K562 (cell line): Measurements from ENCODE around the gene IGSF8. TPM values are rescaled to one million over a fixed set of nuclear protein-coding genes. Genes with fewer than 3 reads are reported as not detected.

Source experiments
- BHLHE40 ChIP-seq: IDR thresholded peaks from 2 replicates; pipeline ENCODE4 v1.6.1; 2011; ENCODE audit warnings: low read length, improper control_type of control experiment
- KAT7 ChIP-seq: sonication (generic); formaldehyde crosslinking; IDR thresholded peaks from 2 replicates; pipeline ENCODE4 v1.8.0; 2022; ENCODE audit warnings: missing genetic modification reagents, mild to moderate bottlenecking, borderline replicate concordance
- KHSRP ChIP-seq: fragments of 450-650 bp; IDR thresholded peaks from 2 replicates; pipeline ENCODE4 v1.6.1; 2017
- MAZ ChIP-seq, 2 experiments: fragments of 450-650 bp in 1 of 2; sonication (generic) in 1 of 2; formaldehyde crosslinking; IDR thresholded peaks in 1 of 2; conservative IDR thresholded peaks in 1 of 2; 2 replicates each; pipeline versions ENCODE4 v1.4.0 to v1.5.0; 2020; ENCODE audit warnings: mild to moderate bottlenecking in 1 of 2, missing genetic modification reagents in 1 of 2
- MYNN ChIP-seq, 2 experiments: sonication (generic); formaldehyde crosslinking in 1 of 2; IDR thresholded peaks; 2 replicates each; pipeline versions ENCODE4 v1.5.0 to v1.6.1; 2016 to 2020; ENCODE audit warnings: antibody characterized with exemption in 1 of 2, missing genetic modification reagents in 1 of 2
- RBFOX2 ChIP-seq: fragments of 200-400 bp; formaldehyde crosslinking; IDR thresholded peaks from 2 replicates; pipeline ENCODE4 v1.6.1; 2017; ENCODE audit warnings: low read depth, mild to moderate bottlenecking, low read length, moderate library complexity
- RFX5 ChIP-seq: IDR thresholded peaks from 2 replicates; pipeline ENCODE4 v1.6.1; 2011; ENCODE audit warnings: low read depth, mild to moderate bottlenecking, improper control_type of control experiment, low read length
- TCF3 ChIP-seq: sonication (generic); formaldehyde crosslinking; IDR thresholded peaks from 2 replicates; pipeline ENCODE4 v1.4.0; 2020; ENCODE audit warnings: mild to moderate bottlenecking, missing genetic modification reagents
- TCFL5 ChIP-seq: fragments of 250-450 bp; sonication (Bioruptor Pico); conservative IDR thresholded peaks from 2 replicates; pipeline ENCODE4 v1.6.1; 2021; ENCODE audit warnings: mild to moderate bottlenecking, moderate library complexity, matching md5 sums
- XRCC5 ChIP-seq: fragments of 200-400 bp; formaldehyde crosslinking; IDR thresholded peaks from 2 replicates; pipeline ENCODE4 v1.6.1; 2017; ENCODE audit warnings: low read depth, mild to moderate bottlenecking, low read length
- ZNF324 ChIP-seq: fragments of 250-450 bp; sonication (Bioruptor Pico); IDR thresholded peaks from 2 replicates; pipeline ENCODE4 v1.4.0; 2020; ENCODE audit warnings: mild to moderate bottlenecking
- ZNF444 ChIP-seq: fragments of 250-450 bp; sonication (Bioruptor Pico); IDR thresholded peaks from 2 replicates; pipeline ENCODE4 v1.4.0; 2020; ENCODE audit warnings: mild to moderate bottlenecking, moderate library complexity
- ZNF589 ChIP-seq: fragments of 200-800 bp; sonication (Bioruptor generic); IDR thresholded peaks from 2 replicates; pipeline ENCODE4 v1.6.1; 2016; ENCODE audit warnings: low read depth, missing genetic modification characterization, missing compliant biosample characterization
- polyA plus RNA-seq, 8 experiments: library from polyadenylated mRNA; depleted of rRNA in 4 of 8; stranded (reverse) in 5 of 8; unstranded in 3 of 8; fragments of >200 nt; fragmentation: Nextera tagmentation in 2 of 8; fragmentation: Illumina TruSeq in 1 of 8; extraction: Ambion mirVana in 2 of 8; extraction: Trizol in 1 of 8; gene quantifications; 2 replicates each; pipeline versions ENCODE4 v1.2.1 to v1.2.3, GENCODE V29; 2011 to 2014; ENCODE audit warnings: inconsistent platforms in 1 of 8, missing spikeins in 1 of 8
- total RNA-seq, 7 experiments: library from RNA; depleted of rRNA in 6 of 7; stranded (reverse); fragments of >200 nt in 6 of 7; fragmentation: Illumina TruSeq in 2 of 7; extraction: Trizol in 2 of 7; gene quantifications; 2 replicates each; pipeline versions ENCODE4 v1.2.1 to v1.2.3, GENCODE V29; 2011 to 2021; ENCODE audit warnings: low replicate concordance in 1 of 7
- TF ChIP-seq, protein P1 (sequence below): IDR thresholded peaks from 2 replicates; pipeline ENCODE4 v1.6.1; 2016; ENCODE audit warnings: missing genetic modification characterization, missing compliant biosample characterization
- TF ChIP-seq, protein P2 (sequence below): fragments of 450-650 bp; IDR thresholded peaks from 2 replicates; pipeline ENCODE4 v1.6.1; 2016; ENCODE audit warnings: mild to moderate bottlenecking, moderate library complexity

Gene IGSF8
- total and polyA plus RNA-seq, 9 of the 15 experiments (the other 6 are each of a cell fraction or from before 2014, with no cell fraction given), result 0.32 to 11.7 (median 3.2) TPM

DNA sequence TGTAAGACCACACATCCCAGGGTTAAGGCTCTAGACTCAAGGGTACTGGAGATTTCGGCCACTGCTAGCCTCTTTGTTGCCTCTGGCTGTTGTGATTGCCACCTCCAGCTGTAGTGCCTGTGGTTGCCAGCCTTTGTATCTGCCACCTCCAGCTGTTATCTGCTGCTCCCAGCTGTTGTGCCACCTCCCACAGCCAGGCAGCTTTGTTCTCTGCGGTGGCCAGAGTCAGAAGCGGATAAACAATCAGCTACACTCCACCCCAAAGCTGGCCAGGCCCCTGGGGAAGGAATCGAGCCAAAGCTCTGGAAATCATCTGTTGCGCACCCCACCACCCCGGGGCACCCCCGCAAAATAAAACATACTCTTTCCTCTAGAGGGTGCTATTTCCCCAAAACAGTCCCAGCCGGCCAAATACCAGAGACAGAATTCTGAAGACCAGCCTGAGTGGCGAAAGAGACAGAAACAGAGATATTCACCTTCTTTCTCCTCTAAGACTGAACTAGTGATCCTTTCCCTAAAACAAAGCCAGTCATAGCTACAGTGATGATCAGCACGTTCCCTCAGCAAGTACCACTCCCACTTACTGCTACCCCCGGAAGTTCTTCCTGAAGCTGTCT is 51.8 kb downstream of the IGSF8 start (continued):
- TF ChIP-seq XRCC5 (peak; percentile 87), MAZ (CRISPR knock-in tag; conservative IDR thresholded peaks at IDR 0.05 in 1 of 2, IDR thresholded peaks at IDR 0.05 in 1 of 2) (peak; percentile 75 to 85), KAT7 (no peak), ZNF444 (CRISPR knock-in tag) (no peak), RBFOX2 (0 out of 2 replicates have a peak, but pooled peaks have one; percentile 16), KHSRP (peak; percentile 74), ZNF589 (CRISPR knock-in tag) (peak; percentile 99), ZNF324 (no peak), MYNN (IDR thresholded peaks at IDR 0.05) (peak; percentile 97), MYNN (CRISPR knock-in tag; IDR thresholded peaks at IDR 0.05) (no peak), BHLHE40 (peak; percentile 34; the same call in 1 of the 2 replicates), TCF3 (peak; percentile 100), RFX5 (no peak), TCFL5 (CRISPR knock-in tag) (0 out of 2 replicates have a peak, but pooled peaks have one; percentile 49)
- TF ChIP-seq, protein P1, sequence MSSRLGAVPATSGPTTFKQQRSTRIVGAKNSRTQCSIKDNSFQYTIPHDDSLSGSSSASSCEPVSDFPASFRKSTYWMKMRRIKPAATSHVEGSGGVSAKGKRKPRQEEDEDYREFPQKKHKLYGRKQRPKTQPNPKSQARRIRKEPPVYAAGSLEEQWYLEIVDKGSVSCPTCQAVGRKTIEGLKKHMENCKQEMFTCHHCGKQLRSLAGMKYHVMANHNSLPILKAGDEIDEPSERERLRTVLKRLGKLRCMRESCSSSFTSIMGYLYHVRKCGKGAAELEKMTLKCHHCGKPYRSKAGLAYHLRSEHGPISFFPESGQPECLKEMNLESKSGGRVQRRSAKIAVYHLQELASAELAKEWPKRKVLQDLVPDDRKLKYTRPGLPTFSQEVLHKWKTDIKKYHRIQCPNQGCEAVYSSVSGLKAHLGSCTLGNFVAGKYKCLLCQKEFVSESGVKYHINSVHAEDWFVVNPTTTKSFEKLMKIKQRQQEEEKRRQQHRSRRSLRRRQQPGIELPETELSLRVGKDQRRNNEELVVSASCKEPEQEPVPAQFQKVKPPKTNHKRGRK (tag), result no peak
- TF ChIP-seq, protein P2, sequence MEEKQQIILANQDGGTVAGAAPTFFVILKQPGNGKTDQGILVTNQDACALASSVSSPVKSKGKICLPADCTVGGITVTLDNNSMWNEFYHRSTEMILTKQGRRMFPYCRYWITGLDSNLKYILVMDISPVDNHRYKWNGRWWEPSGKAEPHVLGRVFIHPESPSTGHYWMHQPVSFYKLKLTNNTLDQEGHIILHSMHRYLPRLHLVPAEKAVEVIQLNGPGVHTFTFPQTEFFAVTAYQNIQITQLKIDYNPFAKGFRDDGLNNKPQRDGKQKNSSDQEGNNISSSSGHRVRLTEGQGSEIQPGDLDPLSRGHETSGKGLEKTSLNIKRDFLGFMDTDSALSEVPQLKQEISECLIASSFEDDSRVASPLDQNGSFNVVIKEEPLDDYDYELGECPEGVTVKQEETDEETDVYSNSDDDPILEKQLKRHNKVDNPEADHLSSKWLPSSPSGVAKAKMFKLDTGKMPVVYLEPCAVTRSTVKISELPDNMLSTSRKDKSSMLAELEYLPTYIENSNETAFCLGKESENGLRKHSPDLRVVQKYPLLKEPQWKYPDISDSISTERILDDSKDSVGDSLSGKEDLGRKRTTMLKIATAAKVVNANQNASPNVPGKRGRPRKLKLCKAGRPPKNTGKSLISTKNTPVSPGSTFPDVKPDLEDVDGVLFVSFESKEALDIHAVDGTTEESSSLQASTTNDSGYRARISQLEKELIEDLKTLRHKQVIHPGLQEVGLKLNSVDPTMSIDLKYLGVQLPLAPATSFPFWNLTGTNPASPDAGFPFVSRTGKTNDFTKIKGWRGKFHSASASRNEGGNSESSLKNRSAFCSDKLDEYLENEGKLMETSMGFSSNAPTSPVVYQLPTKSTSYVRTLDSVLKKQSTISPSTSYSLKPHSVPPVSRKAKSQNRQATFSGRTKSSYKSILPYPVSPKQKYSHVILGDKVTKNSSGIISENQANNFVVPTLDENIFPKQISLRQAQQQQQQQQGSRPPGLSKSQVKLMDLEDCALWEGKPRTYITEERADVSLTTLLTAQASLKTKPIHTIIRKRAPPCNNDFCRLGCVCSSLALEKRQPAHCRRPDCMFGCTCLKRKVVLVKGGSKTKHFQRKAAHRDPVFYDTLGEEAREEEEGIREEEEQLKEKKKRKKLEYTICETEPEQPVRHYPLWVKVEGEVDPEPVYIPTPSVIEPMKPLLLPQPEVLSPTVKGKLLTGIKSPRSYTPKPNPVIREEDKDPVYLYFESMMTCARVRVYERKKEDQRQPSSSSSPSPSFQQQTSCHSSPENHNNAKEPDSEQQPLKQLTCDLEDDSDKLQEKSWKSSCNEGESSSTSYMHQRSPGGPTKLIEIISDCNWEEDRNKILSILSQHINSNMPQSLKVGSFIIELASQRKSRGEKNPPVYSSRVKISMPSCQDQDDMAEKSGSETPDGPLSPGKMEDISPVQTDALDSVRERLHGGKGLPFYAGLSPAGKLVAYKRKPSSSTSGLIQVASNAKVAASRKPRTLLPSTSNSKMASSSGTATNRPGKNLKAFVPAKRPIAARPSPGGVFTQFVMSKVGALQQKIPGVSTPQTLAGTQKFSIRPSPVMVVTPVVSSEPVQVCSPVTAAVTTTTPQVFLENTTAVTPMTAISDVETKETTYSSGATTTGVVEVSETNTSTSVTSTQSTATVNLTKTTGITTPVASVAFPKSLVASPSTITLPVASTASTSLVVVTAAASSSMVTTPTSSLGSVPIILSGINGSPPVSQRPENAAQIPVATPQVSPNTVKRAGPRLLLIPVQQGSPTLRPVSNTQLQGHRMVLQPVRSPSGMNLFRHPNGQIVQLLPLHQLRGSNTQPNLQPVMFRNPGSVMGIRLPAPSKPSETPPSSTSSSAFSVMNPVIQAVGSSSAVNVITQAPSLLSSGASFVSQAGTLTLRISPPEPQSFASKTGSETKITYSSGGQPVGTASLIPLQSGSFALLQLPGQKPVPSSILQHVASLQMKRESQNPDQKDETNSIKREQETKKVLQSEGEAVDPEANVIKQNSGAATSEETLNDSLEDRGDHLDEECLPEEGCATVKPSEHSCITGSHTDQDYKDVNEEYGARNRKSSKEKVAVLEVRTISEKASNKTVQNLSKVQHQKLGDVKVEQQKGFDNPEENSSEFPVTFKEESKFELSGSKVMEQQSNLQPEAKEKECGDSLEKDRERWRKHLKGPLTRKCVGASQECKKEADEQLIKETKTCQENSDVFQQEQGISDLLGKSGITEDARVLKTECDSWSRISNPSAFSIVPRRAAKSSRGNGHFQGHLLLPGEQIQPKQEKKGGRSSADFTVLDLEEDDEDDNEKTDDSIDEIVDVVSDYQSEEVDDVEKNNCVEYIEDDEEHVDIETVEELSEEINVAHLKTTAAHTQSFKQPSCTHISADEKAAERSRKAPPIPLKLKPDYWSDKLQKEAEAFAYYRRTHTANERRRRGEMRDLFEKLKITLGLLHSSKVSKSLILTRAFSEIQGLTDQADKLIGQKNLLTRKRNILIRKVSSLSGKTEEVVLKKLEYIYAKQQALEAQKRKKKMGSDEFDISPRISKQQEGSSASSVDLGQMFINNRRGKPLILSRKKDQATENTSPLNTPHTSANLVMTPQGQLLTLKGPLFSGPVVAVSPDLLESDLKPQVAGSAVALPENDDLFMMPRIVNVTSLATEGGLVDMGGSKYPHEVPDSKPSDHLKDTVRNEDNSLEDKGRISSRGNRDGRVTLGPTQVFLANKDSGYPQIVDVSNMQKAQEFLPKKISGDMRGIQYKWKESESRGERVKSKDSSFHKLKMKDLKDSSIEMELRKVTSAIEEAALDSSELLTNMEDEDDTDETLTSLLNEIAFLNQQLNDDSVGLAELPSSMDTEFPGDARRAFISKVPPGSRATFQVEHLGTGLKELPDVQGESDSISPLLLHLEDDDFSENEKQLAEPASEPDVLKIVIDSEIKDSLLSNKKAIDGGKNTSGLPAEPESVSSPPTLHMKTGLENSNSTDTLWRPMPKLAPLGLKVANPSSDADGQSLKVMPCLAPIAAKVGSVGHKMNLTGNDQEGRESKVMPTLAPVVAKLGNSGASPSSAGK, result no peak
